ENCODE results near the gene TPP1. TPM values are rescaled to one million over a fixed set of nuclear protein-coding genes. Genes with fewer than 3 reads are reported as not detected.

The TPP1 gene
- total and polyA plus RNA-seq, 9 of the 15 experiments (the other 6 are each of a cell fraction or from before 2014, with no cell fraction given) = 7.5 to 75.8 (median 15.7) TPM

DNA sequence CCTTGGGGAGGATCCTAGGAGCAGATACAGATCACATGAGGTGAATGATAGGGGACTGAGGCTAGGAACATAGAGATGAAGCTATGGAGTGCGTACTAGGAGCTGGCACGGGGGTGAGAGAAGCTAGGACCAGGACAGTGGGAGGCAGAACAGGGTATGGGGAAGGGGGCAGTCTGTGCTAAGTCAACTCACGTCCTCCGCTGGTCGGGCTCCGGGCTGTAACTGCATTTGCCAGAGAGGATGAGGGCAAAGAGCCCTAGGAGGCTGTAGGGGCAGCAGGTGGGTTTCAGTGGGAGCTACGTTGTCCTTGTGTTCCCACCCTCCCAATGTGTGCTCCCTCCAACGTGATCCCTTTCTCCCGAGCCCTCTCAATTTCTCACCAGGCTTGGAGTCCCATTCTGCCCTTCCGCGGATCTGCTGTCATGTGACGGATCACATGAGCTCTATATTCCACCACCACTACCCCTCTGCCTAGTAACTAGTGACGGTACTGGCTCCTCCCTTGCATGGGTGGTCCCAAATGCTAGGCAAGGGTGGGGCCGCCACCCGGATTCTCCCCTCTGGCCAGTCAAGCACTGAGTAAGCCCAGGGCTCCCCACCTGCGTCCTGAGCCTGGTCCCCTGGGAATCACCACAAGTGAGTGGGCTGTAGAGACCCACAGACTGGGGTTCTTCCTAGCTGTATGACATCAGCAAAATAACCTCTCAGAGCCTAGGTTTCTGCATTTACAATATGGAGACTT, at the start of gene TPP1 (continued):
- TF ChIP-seq YY1 (IDR thresholded peaks at IDR 0.05; ENCODE audit: borderline replicate concordance in 1 of 3, control insufficient read depth in 1 of 3, extremely low read depth in 1 of 3, insufficient read depth in 3 of 3, insufficient read length in 1 of 3, insufficient replicate concordance in 2 of 3, low read depth in 1 of 3, low read length in 2 of 3) (peak in 1 of 3 experiments; percentile 47), HNRNPL (IDR thresholded peaks at IDR 0.05; ENCODE audit: low read depth, low read length) (no peak), NEUROD1 (IDR thresholded peaks at IDR 0.05; ENCODE audit: borderline replicate concordance, low read depth, low read length, partially characterized antibody) (peak; percentile 31), ETS2 (tag; IDR thresholded peaks at IDR 0.05; ENCODE audit: borderline replicate concordance, poor library complexity, severe bottlenecking) (no peak), DPF2 (IDR thresholded peaks at IDR 0.05) (no peak), ELF2 (CRISPR knock-in tag; IDR thresholded peaks at IDR 0.05) (peak; percentile 71; the same call in 1 of the 2 replicates), HDAC8 (tag; IDR thresholded peaks at IDR 0.05) (no peak), HEY1 (CRISPR knock-in tag; IDR thresholded peaks at IDR 0.05; ENCODE audit: borderline replicate concordance) (no peak), POLR2A (conservative IDR thresholded peaks at IDR 0.05) (peak; percentile 78), BACH1 (tag; IDR thresholded peaks at IDR 0.05) (no peak), FUS (optimal IDR thresholded peaks at IDR 0.05; ENCODE audit: low read depth, low read length) (no peak), CHD4 (IDR thresholded peaks at IDR 0.05; ENCODE audit: insufficient read depth, insufficient replicate concordance, low read depth, low read length, poor library complexity, severe bottlenecking) (no peak), COPS2 (conservative IDR thresholded peaks at IDR 0.05) (no peak), BRCA1 (IDR thresholded peaks at IDR 0.05) (no peak), BRCA1 (CRISPR knock-in tag; IDR thresholded peaks at IDR 0.05) (0 out of 2 replicates have a peak, but pooled peaks have one; percentile 70), RUNX1 (IDR thresholded peaks at IDR 0.05; ENCODE audit: low read depth) (no peak), MTA1 (IDR thresholded peaks at IDR 0.05; ENCODE audit: borderline replicate concordance) (no peak), PRMT5 (CRISPR knock-in tag; IDR thresholded peaks at IDR 0.05) (no peak), ZNF124 (CRISPR knock-in tag; IDR thresholded peaks at IDR 0.05) (no peak), ZNF3 (CRISPR knock-in tag; IDR thresholded peaks at IDR 0.05) (no peak)
- TF ChIP-seq, protein P1, sequence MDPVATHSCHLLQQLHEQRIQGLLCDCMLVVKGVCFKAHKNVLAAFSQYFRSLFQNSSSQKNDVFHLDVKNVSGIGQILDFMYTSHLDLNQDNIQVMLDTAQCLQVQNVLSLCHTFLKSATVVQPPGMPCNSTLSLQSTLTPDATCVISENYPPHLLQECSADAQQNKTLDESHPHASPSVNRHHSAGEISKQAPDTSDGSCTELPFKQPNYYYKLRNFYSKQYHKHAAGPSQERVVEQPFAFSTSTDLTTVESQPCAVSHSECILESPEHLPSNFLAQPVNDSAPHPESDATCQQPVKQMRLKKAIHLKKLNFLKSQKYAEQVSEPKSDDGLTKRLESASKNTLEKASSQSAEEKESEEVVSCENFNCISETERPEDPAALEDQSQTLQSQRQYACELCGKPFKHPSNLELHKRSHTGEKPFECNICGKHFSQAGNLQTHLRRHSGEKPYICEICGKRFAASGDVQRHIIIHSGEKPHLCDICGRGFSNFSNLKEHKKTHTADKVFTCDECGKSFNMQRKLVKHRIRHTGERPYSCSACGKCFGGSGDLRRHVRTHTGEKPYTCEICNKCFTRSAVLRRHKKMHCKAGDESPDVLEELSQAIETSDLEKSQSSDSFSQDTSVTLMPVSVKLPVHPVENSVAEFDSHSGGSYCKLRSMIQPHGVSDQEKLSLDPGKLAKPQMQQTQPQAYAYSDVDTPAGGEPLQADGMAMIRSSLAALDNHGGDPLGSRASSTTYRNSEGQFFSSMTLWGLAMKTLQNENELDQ (CRISPR knock-in tag; IDR thresholded peaks at IDR 0.05; ENCODE audit: borderline replicate concordance) = no peak
- TF ChIP-seq, protein P2, sequence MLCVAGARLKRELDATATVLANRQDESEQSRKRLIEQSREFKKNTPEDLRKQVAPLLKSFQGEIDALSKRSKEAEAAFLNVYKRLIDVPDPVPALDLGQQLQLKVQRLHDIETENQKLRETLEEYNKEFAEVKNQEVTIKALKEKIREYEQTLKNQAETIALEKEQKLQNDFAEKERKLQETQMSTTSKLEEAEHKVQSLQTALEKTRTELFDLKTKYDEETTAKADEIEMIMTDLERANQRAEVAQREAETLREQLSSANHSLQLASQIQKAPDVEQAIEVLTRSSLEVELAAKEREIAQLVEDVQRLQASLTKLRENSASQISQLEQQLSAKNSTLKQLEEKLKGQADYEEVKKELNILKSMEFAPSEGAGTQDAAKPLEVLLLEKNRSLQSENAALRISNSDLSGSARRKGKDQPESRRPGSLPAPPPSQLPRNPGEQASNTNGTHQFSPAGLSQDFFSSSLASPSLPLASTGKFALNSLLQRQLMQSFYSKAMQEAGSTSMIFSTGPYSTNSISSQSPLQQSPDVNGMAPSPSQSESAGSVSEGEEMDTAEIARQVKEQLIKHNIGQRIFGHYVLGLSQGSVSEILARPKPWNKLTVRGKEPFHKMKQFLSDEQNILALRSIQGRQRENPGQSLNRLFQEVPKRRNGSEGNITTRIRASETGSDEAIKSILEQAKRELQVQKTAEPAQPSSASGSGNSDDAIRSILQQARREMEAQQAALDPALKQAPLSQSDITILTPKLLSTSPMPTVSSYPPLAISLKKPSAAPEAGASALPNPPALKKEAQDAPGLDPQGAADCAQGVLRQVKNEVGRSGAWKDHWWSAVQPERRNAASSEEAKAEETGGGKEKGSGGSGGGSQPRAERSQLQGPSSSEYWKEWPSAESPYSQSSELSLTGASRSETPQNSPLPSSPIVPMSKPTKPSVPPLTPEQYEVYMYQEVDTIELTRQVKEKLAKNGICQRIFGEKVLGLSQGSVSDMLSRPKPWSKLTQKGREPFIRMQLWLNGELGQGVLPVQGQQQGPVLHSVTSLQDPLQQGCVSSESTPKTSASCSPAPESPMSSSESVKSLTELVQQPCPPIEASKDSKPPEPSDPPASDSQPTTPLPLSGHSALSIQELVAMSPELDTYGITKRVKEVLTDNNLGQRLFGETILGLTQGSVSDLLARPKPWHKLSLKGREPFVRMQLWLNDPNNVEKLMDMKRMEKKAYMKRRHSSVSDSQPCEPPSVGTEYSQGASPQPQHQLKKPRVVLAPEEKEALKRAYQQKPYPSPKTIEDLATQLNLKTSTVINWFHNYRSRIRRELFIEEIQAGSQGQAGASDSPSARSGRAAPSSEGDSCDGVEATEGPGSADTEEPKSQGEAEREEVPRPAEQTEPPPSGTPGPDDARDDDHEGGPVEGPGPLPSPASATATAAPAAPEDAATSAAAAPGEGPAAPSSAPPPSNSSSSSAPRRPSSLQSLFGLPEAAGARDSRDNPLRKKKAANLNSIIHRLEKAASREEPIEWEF (CRISPR knock-in tag; IDR thresholded peaks at IDR 0.05) = no peak

Measured in K562 (cell line).